GM15510 (cell line): ENCODE measurements around the gene ICAM4.

ENCODE experiments used
- POLR2A ChIP-seq: IDR thresholded peaks from 3 replicates; pipeline ENCODE4 v1.6.1; 2011; ENCODE audit warnings: borderline replicate concordance; ENCODE audit not compliant: insufficient read length; ENCODE audit errors: extremely low read depth

The ICAM4 gene, protein sequence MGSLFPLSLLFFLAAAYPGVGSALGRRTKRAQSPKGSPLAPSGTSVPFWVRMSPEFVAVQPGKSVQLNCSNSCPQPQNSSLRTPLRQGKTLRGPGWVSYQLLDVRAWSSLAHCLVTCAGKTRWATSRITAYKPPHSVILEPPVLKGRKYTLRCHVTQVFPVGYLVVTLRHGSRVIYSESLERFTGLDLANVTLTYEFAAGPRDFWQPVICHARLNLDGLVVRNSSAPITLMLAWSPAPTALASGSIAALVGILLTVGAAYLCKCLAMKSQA

DNA sequence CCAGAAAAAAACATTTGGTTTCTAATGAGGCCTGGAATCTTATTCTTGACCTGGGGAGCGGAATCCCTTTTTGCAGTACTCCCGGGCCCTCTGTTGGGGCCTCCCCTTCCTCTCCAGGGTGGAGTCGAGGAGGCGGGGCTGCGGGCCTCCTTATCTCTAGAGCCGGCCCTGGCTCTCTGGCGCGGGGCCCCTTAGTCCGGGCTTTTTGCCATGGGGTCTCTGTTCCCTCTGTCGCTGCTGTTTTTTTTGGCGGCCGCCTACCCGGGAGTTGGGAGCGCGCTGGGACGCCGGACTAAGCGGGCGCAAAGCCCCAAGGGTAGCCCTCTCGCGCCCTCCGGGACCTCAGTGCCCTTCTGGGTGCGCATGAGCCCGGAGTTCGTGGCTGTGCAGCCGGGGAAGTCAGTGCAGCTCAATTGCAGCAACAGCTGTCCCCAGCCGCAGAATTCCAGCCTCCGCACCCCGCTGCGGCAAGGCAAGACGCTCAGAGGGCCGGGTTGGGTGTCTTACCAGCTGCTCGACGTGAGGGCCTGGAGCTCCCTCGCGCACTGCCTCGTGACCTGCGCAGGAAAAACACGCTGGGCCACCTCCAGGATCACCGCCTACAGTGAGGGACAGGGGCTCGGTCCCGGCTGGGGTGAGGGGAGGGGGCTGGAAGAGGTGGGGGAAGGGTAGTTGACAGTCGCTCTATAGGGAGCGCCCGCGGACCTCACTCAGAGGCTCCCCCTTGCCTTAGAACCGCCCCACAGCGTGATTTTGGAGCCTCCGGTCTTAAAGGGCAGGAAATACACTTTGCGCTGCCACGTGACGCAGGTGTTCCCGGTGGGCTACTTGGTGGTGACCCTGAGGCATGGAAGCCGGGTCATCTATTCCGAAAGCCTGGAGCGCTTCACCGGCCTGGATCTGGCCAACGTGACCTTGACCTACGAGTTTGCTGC is at the start of gene ICAM4:
TSS of gene ICAM4 (plus strand) at position 153 of the 935 bp plus-strand sequence. CDS start at position 211, 58 bp downstream.
- peak; percentile 26 for TF ChIP-seq POLR2A

DNA sequence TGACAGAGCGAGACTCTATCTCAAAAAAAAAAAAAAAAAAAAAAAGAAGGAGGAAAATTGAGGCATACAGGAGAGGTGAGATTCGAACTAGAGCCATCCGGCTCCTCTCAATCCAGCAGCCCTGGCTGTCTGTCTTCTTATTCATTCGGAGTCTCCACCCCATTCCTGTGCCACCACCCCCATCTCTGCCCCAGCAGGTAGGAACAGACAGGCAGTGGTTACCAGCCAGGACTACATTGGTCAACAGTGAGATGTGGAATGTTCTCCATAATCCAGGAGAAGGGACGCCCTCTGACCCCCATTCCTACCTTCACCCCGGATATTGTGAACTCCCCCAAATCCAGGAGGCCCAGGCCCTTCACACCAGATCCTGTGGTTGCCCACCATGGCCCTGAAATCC is 49.1 kb upstream of the ICAM4 start:
- no peak for TF ChIP-seq POLR2A

DNA sequence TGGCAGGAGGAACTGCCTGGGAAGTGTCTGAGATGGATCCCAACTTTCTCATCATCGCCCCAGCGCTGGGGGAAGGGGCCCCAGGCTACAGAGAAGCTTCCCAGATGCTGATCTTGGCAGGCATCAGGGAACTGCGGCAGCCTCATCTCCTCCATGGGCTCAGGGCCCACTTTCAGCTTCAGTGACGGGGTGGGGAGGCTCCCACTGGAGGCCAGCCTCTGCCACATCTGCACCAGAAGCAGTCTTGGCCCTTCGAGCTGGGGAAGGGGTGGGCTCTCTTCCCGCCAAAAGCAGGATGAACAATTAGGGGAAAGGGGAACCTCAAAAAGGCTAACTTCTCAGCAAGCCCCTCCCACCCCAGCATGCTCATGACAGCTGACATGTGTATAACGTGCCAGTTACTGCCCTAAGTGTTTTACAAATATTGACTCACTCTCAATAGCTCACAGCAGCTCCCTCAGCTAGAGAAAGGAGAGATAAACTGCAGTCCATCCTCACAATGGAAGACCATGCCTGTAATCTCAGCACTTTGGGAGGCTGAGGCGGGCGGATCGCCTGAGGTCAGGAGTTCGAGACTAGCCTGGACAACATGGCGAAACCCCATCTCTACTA is 48.5 kb upstream of the ICAM4 start:
- TF ChIP-seq POLR2A, result no peak

DNA sequence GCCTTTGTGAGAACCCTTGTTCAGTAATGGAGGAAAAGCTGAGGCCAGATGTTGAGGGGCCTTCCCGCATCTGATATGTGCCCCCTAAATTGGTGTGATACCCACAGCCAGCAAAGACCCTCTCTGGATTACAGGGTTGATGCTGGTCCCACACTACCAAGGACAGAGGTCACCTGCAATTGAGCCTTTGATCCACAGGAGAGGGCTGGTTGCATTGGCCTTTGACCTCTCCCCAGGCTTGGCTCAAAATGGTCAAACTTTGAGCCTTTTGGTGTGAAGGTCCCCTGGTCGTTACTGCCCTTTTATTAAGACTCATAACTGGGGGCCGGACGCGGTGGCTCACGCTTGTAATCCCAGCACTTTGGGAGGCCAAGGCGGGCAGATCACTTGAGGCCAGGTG is 43.1 kb upstream of the ICAM4 start:
- no peak for TF ChIP-seq POLR2A

DNA sequence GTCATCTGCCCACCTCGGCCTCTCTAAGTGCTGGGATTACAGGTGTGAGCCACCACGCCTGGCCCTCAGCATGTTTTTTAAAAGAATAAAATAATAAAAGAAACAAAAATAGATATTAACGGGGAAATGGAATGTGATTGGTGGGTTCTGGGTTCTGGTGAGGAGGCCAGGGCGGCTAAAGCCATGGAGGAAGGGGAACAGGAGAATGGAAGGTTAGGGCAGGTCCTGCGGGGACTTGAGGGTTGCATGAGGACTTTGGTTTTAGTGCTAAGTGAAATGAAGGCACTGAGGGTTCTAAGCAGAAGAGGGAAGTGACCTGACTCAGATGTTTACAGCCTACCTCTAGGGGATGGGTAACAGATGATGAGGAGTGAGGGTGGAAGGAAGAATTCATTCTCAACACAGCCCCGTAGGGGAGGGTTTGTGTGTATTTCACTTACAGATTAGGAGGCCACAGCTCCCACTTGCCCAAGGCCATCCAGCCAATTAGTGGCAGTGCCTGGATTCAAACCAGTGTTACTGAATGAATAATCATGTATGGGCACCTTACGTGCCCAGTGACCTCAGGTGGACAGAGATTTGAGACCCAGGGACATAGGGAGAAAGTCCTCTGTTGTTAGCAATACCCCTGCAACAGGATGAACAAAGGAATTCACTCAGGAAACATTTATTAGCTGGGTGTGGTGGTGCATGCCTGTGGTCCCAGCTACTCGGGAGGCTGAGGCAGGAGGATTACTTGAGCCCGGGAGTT is 41.4 kb upstream of the ICAM4 start:
- no peak for TF ChIP-seq POLR2A

DNA sequence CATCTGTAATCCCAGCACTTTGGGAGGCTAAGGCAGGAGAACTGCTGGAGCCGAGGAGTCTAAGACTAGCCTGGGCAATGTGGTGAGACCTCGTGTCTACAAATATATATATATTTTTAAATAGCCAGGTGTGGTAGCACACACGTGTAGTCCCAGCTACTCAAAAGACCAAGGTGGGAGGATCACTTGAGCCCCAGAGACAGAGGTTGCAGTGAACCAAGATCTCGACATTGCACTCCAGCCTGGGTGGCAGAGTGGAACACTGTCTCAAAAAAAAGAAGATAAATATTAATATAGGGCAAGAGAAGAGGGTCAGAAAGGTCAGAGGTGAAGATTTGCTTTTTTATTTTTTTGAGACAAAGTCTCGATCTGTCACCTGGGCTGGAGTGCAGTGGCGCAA is 40.2 kb upstream of the ICAM4 start:
- TF ChIP-seq POLR2A, result no peak

DNA sequence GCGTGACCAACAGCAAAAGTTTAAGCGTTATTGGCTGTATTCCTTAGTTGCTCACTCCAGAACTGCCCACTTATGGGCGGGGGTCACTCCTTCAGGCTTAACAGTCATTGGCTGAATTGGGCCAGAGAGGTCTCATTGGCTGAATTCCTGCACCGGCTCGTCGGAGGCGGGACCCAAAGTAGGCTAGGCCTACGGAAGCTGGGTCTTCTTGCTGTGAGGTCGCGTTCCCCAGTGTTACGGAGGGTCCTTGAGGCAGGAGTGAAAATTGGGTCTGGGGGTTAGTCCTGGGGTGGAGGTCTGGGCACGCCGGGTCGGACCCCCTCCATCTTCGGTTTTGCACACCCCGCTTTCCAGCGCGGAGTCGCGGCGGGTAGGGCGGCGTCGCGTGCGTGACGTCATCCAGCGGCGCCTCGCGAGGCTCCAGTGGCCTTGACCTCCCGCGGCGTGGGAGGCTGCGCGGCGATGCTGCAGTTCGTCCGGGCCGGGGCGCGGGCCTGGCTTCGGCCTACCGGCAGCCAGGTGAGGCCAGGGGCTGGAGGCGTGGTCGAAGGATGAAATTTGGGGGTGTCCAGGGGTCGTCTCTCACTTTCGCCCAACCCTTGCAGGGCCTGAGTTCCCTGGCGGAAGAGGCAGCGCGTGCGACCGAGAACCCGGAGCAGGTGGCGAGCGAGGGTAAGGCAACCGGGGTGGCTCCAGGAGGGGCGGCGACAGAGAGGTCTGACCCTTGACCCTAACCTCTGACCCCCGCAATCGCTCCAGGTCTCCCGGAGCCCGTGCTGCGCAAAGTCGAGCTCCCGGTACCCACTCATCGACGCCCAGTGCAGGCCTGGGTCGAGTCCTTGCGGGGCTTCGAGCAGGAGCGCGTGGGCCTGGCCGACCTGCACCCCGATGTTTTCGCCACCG is 34.7 kb upstream of the ICAM4 start, which contains the start of gene MRPL4:
TSS of gene MRPL4 (plus strand) at position 423 of the 903 bp plus-strand sequence. CDS start at position 463, 40 bp downstream.
- peak; percentile 81 for TF ChIP-seq POLR2A

DNA sequence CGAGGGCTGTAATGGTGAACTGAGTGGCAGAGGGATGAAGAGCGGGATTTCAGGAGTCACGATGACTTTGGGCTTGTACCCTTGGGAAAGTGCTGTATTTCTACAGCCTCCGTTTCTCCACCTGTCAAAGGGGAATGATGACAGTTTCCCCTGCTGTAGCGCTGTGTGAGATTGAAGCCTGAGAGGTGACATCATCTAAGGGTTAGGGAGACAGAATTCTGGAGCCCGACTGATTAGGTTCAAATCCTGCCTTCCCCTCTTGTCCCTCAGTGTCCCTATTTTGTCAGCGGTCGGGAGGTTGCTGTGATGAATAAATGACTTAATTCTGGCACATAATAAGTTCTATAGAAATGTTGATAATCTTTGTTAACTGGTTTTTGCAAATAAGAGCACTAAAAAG is 34.0 kb upstream of the ICAM4 start:
- no peak for TF ChIP-seq POLR2A

DNA sequence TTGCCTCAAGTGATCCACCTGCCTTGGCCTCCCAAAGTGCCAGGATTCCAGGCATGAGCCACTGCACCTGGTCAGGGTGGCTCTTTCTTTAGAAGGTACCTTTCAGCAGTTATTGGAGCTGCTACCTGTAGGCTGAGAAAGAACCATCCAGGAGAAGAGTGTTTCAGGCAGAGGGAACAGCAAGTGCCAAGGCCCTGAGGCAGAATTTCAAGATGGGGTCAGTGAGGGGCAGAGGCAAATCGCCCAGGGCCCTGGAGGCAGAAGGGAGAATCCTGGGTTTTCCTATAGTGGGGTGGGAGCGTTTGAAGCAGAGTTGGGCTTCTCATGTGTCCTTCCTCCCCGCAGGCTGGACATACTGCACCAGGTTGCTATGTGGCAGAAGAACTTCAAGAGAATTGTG is 32.5 kb upstream of the ICAM4 start:
- no peak for TF ChIP-seq POLR2A

DNA sequence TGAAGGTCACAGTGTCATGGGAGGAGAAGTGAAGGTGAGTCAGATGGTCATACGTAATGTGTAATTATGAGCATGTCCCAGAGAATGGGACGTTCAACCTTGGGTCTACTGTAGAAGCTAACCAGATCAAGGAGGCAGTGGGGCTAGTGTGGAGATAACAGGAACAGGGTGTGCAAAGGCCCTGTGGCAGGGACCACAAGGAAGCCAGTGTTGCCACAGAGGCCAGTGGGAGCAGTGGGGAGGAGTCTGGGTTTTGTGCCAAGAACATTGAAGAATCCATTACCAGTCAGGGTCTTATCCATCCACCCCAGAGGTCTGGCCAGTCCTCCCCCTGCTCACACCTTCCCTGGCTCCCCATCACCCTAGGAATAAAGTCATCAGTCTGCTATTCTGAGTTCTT is 31.4 kb upstream of the ICAM4 start:
- TF ChIP-seq POLR2A, result no peak

DNA sequence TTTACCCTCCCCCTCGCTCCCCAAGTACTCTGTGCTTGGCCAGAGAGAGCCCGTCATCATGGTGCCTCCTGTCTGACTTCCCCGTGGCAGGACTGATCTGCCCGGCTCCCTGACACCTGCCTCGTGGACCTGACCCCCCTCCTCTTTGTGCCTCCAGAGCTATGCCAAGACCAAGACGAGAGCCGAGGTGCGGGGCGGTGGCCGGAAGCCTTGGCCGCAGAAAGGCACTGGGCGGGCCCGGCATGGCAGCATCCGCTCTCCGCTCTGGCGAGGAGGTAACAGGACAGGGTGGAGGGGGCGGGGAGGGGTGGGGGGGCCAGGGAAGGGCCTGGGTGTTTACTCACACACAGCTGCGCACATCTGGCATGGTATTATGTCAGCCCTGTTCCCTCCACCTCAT is 30.2 kb upstream of the ICAM4 start:
- TF ChIP-seq POLR2A, result no peak

DNA sequence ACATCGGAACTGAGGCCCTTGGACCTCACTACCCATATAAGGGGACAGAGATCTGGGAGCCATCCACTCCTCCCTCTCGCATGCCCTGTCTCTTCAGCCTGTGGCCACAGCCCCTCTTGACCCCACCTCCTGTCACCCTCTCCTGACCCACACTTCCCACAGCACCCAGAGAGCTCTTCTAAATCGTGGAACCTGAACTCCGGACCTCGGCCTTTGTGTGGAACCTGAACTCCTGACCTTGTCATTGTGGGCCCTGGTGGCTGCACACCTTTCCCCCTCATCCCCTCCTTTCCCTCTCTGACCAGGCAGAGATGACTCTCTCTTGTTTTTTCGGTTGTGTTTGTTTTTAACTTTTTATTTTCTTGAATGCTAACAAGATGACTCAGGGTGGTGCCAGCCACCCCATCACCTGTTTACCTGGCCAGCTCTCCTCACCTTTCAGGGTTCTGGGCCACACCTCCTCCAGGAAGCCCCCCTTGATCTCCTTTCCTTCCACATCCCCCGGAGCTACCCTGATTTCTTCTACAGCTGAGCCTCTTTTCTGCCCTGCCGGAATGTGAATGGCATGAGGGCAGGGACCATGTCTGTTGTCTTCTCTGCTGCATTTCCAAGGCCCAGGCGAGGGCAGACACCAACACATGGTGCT is 29.7 kb upstream of the ICAM4 start:
- no peak for TF ChIP-seq POLR2A

DNA sequence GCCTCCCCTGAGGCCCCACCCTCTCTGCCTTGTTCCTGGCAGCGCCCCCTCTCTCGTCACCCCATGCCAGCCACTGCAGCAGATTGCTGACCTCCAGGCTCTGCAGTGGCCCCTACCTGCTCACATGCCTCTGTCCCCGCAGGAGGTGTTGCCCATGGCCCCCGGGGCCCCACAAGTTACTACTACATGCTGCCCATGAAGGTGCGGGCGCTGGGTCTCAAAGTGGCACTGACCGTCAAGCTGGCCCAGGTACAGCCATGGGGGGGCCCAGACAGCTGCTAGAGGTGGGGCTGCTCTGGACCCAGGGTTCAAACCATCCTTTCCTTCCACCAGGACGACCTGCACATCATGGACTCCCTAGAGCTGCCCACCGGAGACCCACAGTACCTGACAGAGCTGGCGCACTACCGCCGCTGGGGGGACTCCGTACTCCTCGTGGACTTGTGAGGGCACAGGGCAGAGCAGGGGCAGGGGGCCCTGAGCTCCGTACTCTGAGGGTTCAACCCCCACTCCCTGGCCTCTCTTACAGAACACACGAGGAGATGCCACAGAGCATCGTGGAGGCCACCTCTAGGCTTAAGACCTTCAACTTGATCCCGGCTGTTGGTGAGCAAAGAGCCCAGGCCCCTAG is 28.6 kb upstream of the ICAM4 start:
- TF ChIP-seq POLR2A, result no peak
